Endometrium (tissue), 2 donors: Measurements from ENCODE around the gene NPR3.

Experiments used
- FAIRE-seq: peaks from 2 replicates; lab custom pipeline; 2012; peaks lifted over from hg19 to GRCh38; lab: Jason Lieb, UNC
- donor health status: control.
- donor health status: control.

NPR3 gene

DNA sequence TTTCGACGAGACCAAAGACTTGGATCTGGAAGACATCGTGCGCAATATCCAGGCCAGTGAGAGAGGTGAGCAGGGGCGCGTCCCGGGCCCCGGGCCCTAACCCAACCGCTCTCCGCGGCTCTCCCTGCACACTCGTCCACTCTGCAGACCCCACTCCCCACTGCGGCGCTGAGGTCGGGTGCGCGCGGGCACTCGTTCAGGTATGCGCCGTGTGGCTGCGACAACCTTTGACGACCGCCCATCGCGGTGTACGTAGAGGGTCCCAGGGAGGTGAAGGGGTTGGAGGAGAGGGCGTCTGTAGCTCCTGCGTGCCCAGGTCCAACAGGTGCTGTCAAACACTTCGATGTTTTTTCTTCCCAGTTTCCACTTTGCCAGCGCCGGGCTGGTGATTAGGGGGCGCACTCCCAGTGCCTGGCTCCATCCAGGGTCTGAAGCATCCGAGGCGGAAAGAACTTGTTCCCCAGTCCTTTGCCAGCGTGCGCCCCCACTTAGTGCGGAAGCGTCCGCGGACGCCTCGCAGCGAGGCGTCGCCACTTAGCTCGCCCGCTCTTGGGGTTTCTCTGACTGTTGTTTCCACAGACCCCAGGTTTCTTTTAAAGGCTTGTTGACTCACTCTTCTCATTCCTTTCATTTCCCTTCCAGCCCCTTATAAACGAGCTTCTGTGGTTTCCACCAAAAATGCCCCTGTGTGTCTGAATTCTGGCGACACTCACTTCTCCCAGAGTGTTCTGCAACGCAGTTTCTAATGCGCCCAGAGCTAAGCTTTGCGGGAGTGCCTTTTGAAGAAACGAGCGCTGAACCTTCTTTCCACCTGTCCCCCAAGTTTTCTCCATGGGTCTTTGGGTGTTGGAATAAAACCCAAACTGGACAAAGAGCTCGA is 1.6 kb downstream of the NPR3 start:
- FAIRE-seq: no peak

DNA sequence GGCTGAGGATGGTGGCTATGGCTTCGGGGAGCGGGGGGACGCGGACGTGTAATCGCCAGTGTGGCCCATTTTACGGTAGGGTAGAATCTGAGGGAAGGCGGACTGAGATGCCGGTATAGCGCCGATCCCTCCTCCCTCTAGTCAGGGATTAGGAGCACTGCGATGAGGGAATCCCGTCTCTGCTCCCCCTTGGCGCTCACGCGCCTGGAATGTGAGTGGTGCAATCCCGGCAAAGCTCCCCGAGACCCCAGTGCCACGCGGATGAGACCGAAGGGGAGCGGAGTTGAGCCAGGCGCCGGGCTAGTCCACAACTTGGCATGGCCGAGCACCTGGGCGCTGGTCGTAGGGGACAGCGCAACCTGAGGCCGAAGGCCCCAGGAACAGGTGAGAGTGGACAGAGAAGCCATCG is 2.2 kb downstream of the NPR3 start:
- FAIRE-seq: no peak

DNA sequence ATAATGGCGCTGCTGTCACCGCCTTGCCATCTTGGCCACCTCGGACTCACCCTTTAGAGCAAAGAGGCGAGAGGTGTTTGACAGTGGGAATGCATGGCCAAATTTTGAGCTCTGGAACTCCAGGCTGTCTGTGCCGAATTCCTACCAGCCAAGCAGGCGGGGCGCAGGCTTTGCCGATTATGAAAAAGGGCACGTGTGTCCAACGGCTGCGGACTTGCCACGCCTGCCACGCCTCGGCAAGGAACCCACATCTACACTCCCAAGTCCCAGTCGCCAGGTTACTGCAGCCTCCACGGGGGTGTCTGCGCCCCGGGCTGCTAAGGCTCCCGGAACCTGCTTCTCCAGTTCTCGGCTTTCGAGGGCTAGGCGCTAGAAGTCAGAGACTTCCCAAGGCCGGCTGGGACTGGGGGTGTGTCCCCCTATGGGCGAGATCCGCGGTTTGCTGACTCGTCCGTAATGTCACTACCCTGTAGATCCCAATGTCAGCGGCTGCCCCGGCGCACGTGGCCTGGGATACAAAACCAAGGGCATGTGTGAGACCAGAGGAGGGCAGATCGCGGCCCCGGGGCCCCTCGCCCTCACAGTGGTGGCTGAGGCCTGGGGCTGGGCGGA is 2.8 kb downstream of the NPR3 start:
- no peak for FAIRE-seq

DNA sequence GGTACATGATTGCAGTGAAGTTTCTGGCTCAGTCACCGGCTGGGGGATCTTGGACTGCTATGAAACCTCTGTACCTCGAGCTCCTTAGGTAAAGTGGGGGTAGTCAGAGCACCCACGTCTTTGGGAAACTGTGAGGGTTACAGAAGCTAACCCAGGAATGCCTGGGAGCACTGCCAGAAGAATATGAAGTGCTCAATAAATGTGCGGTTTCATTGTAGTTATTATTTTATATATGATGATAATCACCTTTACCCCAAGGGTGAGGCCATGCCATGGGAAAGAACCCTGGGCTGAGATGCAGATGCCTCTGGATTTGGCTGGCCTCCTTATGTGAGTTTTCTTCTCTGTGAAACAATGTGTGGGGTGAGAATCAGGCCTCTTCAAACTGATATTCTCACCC is 3.7 kb downstream of the NPR3 start:
- no peak for FAIRE-seq

DNA sequence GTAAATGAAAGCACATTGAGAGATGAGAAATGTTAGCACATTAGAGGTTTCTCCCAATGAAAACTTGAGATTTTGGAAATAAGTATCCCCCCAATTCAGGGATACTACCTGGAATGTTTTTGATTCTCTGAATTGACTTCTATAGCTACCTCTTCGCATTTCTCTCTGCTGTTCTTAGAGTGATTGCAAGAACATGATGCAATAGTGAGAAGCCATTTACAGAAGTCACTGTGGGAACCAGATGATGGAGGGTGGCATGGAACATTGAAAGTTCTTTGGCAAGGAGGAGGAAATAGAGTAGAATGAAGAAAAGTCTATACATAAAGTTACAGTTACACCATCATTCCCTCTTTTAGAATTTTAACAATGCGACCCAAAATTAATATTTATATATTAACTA is 9.2 kb downstream of the NPR3 start:
- no peak for FAIRE-seq

DNA sequence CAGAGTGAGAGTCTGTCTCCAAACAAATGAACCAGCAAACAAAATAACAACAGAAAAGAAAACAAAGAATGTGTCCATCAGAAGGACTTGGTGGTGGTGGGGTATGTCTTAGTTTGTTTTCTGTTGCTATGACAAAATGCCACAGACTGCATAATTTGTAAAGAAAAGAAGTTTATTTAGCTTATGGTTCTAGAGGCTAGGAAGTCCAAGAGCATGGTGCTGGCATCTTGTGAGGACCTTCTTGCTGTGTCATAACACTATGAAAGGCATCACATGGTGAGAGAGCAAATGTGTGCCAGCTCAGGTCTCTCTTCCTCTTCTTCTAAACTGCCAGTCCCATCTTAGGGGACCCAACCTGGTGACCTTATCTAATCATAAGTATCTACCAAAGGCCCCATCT is 10.5 kb downstream of the NPR3 start:
- no peak for FAIRE-seq

DNA sequence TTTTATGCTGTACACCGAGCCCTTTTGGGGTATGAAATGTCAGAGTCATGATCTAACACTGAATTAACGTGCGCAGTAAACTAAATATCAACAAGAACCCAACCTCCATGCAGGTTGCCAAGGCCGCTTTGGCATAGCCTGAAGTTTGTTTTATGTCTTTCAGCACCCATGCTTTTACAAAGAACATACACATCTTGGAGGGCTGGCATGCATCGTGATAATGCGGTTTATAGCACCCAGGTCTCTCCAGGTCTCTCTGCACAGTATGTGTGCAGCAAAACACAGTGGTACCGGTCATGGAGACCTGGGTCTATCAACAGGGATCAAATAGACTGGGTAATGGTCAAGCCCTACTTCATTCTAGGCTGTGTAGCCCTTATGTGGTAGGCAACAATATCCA is 11.8 kb downstream of the NPR3 start:
- no peak for FAIRE-seq

DNA sequence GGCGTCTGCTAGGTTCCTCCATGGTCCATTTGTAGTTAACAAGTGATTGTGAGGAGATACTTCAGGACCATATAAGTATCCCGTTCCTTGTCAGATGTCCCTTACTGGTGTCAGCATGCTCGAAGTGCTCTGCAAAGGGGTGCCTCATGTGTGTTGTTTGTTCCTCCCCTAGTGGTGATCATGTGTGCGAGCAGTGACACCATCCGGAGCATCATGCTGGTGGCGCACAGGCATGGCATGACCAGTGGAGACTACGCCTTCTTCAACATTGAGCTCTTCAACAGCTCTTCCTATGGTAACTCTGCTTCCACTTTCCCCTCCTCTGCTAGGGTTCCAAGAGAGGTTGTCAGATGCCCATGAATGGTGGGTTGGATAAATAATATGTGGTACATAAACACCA is 13.4 kb downstream of the NPR3 start:
- no peak for FAIRE-seq

DNA sequence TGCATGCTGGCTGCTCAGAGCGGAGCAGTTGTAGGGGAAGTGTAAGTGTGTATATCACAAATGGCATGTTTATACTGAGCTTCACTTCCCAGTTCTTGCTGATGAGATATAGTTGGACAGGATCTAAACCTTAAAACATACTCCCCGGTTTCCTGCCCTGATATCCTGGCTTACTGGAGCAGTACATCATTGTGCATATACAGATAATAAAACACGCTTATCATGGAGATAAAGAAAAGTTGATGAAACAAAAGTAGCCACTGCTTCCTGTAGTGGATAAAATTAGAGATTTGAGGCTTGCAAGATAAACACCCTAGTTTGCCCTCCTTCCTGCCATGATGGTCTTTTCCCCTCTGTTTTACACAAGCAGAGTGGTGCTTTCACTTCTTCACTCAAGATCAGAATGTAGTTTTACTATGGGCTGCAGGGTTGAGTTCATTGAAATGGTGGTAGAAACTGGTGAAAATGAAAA is 15.0 kb downstream of the NPR3 start:
- no peak for FAIRE-seq

DNA sequence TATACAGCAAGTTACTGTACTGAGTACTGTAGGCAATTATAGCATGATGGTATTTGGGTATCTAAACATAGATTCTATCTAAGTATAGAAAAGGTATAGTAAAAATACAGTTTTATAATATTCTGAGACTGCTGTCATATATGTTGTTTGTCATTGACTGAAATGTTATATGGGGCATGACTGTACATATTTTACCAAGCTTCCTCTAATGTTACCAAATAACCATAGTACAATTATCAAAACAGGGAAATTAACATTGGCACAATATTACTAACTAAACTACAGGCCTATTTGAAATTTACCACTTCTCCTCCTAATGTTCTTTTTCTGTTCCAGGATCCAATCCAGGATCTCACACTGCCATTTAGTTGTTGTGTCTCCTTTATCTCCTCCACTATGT is 18.5 kb downstream of the NPR3 start:
- no peak for FAIRE-seq

DNA sequence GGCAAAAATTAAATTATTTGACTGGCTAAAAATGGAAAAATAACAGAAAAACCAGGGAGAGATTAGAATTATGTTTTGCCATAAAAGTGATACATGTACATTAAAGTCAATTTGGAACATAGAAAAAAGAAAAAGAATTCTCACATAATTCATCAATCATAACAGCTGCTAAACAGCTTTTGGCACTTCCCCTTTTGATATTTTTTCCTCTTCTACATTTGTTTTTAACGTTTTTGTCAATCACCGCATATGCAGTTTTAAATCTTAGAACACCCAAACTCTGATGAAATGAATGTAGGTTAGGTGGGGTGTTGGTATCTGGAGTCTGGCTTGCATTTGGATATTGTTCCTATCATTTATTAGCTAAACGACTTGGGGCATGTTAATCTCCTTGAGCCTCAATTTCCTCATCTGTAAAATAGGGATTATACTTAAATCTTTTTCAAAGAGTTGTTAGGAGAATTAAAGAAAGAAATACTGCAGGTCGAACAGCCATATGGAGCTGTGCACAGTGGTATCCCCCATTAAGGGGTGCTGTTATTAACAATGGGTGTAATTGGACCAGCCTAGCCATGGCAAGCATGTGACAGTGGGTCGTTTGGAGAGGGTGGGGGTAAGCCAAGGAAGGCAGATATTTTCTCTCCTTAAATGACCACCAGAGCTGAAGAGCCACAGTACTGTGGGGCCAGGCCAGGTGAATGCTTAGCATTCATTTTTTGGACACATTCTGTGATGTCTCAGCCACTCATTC is 22.6 kb downstream of the NPR3 start:
- no peak for FAIRE-seq

DNA sequence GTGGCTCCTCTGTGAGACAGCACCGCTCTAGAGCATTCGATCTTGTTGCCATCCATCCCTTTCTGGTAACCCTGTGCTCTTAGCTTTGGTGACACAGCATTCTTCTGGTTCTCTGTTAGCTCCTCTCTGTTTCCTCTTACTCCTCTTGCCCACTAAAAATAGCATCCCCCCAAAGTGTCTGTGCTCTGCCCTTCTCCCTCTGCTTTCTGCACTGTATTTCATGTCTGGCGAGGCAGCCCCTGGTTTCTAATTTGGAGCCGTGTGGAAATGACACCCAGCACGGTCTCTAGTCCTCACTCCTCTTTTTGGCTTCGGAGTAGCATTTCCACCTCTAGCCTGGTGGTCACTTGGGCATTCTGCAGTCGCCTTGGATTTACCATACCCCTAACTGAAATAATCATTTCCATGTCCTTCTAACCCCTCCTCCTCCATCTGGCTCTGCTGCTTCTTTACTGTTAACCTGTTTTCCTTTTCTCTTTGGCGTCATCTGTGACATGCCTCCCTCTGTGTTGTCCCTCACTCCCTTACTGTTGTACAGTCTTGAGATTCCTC is 23.8 kb downstream of the NPR3 start:
- FAIRE-seq: no peak

DNA sequence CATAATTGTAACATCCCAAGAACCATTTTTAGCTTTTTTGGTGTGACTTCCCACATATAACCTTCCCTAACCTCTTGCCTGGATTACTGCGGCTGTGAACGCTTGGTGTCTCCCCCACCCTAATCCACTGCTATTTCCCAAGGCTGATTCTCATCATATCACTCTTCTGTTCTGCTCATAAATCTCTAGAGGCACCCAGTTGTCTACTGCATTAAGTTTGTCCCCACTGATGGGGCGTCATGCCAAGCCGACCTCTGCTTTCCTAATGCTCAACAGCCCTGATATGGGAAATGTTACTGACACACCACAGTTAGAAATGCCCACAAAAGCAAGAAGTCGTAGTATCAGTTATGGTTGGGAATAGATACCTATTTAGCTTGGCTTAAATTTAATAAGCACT is 24.4 kb downstream of the NPR3 start:
- no peak for FAIRE-seq

DNA sequence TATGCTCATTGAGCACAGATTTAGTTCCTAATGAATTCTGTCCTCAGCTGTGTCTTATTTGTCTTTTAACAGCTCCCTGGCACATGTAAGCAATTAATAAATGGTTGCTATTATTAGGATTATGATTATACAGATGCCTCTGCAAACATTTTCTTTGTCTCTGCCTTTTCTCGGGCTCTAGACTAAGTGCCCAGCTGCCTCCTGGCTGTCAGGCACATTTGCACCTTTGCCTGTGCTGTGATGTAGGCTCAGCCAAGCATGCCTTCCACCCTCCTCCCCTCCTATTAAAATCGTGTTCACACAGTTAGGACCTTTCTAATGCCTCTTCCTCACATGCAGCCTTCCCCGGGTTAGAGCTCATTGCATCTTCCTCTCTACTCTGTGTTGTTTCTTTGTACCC is 25.7 kb downstream of the NPR3 start:
- FAIRE-seq: no peak

DNA sequence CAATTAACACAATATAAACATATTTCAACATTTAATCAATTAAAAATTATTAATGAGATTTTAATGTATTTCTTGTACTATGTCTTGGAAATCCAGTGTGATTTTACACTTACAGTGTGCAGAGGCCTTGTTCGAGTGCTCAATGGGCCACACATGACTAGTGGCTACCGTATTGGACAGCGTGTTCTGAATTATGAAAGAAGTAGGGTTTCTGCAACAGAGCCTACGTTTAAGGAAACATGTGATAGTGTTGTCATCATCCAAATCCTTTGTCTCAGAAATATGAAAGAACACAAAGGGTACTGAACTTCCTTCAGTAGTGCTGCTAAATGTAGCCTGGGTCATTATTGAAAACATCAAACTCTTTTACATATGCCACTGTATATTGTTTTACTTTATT is 29.5 kb downstream of the NPR3 start:
- no peak for FAIRE-seq

DNA sequence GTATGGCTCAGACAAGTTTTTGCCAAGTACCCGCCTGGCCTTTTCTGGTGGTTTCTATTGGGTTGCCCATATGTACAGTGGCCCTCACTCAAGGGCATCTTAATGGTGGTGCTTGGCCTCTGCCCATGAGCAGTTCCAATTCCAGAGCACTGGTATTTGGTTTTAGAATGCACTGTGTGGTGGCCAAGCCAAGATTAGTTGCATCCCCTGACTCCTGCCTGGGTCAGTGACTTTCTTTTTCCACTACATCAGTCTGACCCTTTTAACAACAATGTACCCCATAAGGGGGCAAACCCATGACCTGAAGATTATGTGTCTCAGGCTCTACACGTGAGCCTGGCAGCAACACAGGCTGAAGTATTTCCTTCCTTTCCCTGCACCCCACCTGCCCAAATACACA is 34.2 kb downstream of the NPR3 start:
- no peak for FAIRE-seq

DNA sequence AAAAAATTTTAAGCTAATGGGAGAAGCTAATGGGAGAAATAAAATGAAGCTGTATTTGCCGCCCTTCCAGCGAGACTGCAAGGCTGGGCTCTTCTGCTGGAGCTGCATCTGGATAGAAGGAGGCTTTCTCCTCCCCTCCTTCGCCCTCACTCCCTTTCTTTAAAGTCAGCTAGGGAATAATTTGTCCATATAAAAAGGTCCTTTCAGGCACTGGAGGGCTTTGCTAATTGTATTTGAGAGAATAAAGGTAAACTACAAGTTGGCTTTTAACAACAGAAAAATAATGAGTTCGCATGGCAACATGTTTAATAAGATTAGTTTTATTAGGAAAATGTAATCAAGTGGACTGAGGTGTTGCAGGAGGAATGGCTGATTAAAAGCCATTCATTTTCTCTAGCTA is 41.3 kb downstream of the NPR3 start:
- FAIRE-seq: no peak

DNA sequence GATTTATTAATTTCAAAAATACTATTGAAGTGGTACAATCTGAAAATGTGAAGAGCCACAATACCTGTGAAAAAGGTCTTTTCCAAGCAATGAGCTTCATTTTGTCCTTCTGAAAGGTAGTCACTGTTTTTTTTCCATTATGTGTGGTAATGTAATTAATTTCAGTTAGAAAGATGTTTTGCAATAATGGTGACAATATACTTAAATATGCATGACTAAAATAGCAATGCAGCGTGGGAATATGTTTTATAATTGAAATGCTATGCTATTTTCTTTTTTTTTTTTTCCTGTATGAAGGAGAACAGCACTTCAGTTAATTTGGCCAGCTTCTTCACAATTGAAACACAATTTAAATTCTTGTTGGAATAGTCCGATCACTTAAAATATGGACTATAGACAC is 41.9 kb downstream of the NPR3 start:
- FAIRE-seq: no peak

DNA sequence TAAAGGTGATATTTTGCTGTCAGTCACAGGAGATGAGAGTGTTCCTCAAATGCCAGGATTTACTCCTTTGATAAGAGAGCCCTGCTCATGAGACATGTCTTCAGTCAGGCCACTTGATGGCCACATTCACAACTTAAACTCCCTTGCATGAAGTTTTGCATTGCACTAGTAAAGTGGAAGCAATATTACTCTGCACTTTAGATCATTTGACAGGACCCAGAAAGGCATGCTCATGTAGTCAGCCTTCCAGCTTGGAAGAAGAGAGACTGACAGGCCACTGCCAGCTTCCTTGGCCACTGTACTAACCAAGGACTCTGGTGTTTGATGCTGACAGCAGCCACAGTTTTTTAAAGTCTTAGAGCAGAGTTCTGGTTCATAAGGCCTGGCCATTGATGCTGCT is 42.6 kb downstream of the NPR3 start:
- no peak for FAIRE-seq

DNA sequence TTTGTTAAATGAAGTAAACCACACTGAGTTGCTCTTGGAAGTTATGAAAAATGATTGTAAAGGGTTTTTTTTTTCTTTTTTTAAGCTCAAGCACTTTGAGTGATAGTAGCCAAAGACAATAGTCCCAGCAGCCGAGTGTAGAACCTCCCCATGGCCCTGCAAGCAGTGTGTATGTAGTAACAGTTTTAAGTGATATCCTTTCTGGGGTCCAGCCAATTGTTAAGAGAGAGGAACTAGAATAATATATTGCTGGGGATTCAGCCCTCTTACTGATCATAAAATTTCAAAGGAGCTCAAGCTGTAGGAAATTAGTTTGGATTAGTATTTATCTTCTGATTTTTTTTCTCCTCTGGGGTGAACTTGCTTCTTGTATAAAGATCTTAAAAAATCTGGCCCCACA is 43.2 kb downstream of the NPR3 start:
- FAIRE-seq: no peak

DNA sequence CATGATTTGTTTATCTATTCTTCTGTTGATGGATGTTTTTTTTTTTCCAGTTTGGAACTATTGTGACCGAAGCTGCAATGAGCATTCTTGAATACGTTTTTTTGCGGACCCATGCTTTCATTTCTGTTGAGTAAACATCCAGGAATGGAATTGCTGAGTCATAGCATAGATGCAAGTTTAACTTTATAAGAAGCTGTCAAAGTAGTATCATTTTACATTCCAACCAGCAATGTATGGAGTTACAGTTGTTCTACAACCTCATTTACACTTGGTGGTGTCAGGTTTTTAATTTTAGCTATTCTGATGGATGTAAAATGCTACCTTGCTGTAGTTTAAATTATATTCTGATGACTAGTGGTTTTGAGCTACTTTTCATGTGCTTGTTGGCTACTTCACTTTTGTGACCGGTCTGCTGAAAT is 49.0 kb downstream of the NPR3 start:
- no peak for FAIRE-seq

DNA sequence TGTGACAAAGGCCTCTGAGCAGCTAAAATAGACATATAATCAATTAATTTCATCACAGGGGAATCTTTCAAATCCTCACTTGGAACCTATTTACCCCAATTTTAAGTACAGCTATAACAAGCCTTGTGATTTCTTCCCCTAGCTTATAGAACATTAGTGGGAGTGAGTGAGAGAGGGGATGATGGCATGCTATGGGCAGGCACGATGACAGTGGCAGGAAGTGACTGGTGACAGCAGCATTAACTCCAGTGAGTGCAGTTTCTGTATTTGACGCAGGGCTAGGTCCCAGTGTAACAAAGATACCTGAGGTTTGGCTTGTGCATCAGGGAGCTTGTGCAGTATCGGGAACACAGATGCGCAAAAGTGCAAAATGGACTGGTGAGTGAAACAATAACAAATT is 54.1 kb downstream of the NPR3 start:
- no peak for FAIRE-seq

DNA sequence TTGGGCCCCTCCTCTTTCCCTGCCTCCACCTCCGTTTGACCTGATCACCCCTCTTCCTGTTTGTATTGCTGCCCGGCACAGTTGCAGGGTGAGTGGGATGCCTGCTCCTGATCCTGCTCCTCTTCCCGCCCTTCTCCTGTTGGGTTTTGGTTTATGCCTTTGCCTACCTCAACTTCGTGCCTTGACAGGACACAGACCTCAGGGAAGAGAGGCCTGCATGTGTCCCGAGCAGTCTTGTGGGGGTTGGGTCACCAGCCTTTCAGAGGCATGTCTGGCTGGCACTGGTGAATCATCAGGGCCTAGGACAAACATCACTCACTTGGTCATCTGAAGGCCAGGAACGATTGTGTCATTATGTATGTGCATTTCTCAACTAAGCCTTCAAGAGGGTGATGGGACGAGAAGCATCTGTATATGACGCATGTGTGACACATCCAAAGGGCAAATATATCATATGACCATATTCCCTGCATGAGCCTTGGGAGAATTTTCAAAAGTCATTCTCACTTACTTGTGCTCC is 56.9 kb downstream of the NPR3 start:
- no peak for FAIRE-seq
